ENCODE data around the gene LRRC41.
"Not testable (repeated sequence)": the region's sequence is repeated elsewhere in the genome, so short reads cannot be mapped to it uniquely, and the experiment has no call there.

The LRRC41 gene

GRCh38 chr1:46303038-46303871 is at the start of gene LRRC41, which contains the start of gene UQCRH:
LRRC41 (minus strand) TSS chr1:46303616; CDS start chr1:46303322, 294 bp downstream.
UQCRH (plus strand) TSS chr1:46303698; CDS start chr1:46303767, 69 bp downstream.
- peak; percentile 97 for DNase-seq (ENCODE audit: low spot score)

DNA sequence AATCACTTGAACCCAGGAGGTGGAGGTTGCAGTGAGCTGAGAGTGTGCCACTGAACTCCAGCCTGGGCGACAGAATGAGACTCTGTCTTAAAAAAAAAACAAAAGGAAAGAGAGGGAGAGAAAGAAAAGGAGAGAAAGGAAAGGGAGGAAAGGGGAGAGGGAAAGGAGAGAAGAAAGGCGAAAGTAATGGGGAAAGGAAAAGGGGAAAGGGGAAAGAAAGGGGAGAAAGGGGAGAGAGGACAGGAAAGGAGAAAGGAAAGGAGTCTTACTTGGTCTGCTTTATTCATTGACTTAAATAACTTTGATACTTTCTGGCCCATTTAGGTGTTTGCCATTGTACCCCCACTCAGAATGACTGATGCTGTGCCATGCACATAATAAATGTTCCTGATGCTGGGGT is 48.9 kb upstream of the LRRC41 start:
- DNase-seq (ENCODE audit: low spot score), result no peak

GRCh38 chr1:46345281-46345680 is 41.9 kb upstream of the LRRC41 start:
- DNase-seq (ENCODE audit: low spot score), result no peak

GRCh38 chr1:46344481-46344880 is 41.1 kb upstream of the LRRC41 start:
- DNase-seq (ENCODE audit: low spot score), result no peak

DNA sequence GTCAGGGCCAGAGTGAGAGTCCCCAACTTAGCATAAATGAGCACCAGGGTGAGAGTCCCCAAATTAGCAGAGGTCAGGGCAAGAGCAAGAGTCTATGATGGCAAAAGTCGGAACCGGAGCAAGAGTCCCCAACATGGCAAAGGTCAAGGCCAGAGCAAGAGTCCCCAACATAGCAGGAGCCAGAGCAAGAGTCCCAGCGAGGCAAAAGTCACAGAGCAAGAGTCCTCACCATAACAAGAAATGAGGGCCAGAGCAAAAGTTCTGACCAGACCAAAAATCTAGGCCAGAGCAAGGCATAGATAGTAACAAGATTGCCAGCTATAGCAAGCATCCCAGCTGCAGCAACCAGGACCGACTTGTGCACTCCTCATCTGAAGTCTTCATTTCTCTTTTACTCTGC is 40.3 kb upstream of the LRRC41 start:
- DNase-seq (ENCODE audit: low spot score), result no peak

DNA sequence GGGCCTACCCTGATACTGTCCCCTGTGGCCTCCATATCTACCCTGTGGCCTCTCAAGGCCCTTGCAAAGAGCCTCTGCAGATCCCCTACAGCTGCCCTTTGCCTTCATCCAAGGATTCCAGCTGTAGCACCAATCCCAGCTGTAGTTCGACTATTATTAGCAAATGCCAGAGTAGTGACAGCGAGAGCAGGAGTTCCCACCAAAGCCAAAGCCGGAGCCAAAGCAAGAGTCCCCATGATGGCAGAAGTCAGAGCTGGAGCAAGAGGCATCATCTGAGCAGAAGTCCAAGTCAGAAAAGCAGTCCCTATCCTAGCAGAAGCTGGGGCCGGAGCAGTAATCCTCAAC is 39.9 kb upstream of the LRRC41 start:
- no peak for DNase-seq (ENCODE audit: low spot score)

DNA sequence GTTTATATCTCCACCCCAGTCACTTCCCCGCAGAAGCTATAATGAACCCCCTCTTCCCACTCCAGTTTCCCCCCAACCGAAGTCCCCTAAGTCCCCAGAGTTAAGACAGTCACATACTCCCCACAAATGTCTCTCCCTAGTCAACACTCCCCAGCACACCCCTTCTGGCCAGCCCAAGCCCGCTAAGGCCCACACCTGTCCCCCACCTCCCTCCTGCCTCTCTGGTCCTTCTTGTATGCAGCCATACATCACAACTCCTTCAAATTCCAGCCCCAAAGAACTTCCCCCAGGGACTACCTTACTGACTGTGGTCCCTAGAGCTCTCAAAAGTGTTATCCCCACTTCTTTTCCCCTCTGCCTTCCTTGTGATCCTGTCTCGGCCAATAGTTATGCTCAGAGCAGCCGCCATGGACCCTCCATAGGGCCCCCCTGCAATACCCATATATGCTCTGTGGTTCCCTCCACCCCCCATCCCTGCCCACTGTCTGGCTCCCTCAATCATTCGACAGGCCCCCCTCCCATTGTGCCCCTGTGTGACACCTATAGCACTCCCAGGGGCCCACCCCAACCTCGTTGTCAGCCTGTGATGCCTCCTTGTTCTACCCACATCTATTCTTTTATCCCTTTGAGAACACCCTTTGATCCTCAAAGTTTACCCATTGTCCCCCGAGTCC is 39.4 kb upstream of the LRRC41 start:
- no peak for DNase-seq (ENCODE audit: low spot score)

- no peak for DNase-seq (ENCODE audit: low spot score)
Measured at GRCh38 chr1:46342084-46342656, 38.8 kb upstream of the LRRC41 start.

GRCh38 chr1:46341222-46342083 is 38.0 kb upstream of the LRRC41 start:
- DNase-seq (ENCODE audit: low spot score), result no peak

DNA sequence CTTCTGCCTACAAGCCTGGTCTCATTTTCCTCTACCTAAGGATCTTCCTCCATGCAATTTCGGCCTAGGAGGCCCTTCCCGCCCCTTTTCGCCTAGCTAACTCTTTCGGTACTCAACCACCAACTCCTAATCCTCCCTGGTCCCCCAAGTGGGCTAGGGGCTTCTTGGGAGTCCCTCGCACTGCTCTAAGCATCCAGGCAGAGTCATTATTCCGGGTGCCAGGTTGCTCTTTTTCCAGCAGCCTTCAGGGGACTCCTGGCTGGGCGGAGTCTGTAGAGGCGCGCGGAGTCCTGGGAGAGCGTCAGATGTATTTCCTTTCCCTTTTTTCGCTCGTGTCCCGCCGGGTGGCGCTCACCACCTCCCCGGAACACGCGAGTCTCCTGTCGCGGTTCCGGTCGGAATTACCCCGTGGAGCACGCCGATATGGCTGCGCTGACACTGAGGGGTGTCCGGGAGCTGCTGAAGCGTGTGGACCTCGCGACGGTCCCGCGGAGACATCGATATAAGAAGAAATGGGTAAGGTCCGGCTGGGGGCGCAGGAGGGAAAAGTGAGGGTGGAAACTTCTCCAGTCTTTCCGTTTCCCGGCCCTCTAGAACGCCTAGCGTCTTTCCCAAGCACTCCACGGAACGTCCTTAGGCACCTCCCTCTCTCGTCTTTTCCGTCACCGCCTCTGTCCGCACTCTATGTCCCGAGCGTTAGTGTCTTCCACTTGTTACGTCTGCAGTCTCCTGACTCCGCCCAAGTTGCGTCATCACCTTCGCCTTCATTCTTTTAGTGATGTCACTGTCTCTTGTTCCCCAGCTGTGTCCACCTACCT is 37.2 kb upstream of the LRRC41 start, which contains the start of gene NSUN4:
Gene NSUN4, plus strand, starts transcription at position 404 of the 818 bp plus-strand sequence. Its CDS starts 20 bp downstream, at position 424.
- peak; percentile 88 for DNase-seq (ENCODE audit: low spot score)

- DNase-seq (ENCODE audit: low spot score), result not testable (repeated sequence)
Measured at GRCh38 chr1:46337409-46337808, 34.0 kb upstream of the LRRC41 start.

GRCh38 chr1:46335081-46335480 is 31.7 kb upstream of the LRRC41 start:
- DNase-seq (ENCODE audit: low spot score), result no peak

DNA sequence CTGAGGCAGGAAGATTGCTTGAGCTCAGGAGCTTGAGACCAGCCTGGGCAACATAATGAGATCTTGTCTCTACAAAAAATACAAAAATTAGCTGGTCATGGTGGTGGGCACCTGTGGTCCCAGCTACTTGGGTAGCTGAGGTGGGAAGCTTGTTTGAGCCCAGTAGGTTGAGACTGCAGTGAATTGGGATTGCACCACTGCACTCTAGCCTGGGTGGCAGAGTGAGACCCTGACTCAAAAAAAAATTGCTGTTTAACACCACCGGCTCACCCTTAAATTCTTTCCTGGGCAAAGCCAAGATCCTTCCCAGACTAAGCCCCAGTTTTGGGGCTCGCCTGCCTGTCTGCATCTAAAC is 30.6 kb upstream of the LRRC41 start:
- DNase-seq (ENCODE audit: low spot score), result no peak

- no peak for DNase-seq (ENCODE audit: low spot score)
Measured at GRCh38 chr1:46333300-46334029, 30.0 kb upstream of the LRRC41 start.

- DNase-seq (ENCODE audit: low spot score), result not testable (repeated sequence)
Measured at GRCh38 chr1:46331786-46332540, 28.5 kb upstream of the LRRC41 start.

DNA sequence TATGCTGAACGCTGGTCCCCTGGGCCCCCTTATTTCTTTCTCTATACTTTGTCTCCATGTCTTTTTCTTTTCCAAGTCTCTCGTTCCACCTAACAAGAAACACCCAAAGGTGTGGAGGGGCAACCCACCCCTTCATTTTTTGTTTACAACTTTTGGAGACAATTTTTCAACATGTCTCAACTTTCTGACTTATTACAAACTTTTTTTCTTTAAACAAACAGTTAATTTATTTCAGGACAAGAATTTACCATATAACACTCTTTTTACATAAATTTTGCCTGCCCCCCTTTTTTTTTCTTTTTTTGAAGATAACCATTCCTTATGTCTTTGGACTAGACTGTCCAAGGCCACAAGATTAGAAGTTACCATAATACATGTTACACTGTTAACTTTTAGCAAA is 27.0 kb upstream of the LRRC41 start:
- DNase-seq (ENCODE audit: low spot score), result not testable (repeated sequence)

GRCh38 chr1:46329807-46330206 is 26.4 kb upstream of the LRRC41 start:
- not testable (repeated sequence) for DNase-seq (ENCODE audit: low spot score)

GRCh38 chr1:46328182-46328581 is 24.8 kb upstream of the LRRC41 start:
- not testable (repeated sequence) for DNase-seq (ENCODE audit: low spot score)

DNA sequence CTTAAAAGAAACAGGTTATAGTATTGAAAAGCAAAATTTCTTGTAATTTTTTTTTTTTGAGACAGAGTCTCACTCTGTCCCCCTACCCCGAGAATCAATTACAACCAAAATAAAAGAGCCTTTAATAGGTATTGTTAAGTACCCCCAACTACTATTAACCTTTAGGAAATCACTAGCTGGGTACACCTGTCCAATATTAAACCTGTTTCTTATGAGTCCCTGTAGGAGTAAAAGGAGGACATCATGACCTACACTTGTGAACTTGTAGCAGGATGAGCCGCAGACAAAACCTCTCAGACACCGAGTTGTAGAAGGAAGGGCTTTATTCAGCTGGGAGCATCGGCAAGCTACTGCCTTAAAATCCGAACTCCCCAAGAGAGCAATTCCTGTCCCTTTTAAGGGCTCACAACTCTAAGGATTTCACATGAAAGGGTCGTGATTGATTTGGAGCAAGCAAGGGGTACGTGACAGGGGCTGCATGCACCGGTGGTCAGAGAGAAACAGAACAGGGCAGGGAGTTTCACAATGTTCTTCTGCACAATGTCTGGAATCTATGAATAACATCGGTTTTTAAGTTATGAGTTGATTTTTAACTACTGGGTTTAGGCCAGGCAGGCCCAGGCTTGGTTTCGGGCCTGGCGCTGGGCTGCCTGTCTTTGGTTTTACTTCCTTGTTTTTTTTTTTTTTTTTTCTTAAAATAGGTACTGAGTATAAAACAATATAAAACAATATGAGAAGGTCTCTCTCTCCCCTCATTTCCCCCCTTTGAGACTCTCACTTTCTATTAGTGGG is 22.1 kb upstream of the LRRC41 start:
- DNase-seq (ENCODE audit: low spot score), result not testable (repeated sequence)
